ENCODE measurements around the gene CNDP1.

Gene CNDP1

DNA sequence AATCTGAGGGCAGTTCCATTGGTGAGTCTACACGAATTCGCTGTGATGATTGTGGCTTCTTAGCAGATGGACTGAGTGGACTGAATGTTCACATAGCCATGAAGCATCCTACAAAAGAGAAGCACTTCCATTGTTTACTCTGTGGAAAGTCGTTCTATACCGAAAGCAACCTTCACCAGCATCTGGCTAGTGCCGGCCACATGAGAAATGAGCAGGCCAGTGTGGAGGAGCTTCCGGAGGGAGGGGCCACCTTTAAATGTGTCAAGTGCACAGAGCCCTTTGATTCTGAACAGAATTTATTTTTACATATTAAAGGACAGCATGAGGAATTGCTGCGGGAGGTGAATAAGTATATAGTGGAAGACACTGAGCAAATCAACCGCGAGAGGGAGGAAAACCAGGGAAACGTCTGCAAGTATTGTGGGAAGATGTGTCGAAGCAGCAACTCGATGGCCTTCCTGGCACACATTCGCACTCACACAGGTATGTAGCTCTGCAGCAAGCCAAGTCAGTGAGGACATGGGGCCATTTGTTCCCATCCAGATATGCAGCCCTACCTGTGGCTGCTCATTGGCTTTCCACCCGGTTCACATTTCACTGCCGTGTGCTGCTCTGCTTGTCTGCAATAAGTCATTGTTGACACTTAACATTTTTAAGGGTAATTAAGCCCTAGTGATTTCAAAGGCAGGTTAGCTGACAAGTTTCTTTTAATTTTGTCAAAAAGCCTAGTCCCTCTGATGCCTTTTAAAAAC, 101.1 kb downstream of the CNDP1 start:
- no peak for TF ChIP-seq NFIC (IDR thresholded peaks at IDR 0.05)
- TF ChIP-seq EGR1 (IDR thresholded peaks at IDR 0.05), result no peak
- no peak for TF ChIP-seq RAD21 (IDR thresholded peaks at IDR 0.05; ENCODE audit: low read depth)
- TF ChIP-seq ZBTB7A (IDR thresholded peaks at IDR 0.05; ENCODE audit: low read depth), result no peak
- no peak for TF ChIP-seq REST (IDR thresholded peaks at IDR 0.05; ENCODE audit: low read depth)
- no peak for TF ChIP-seq MAX (IDR thresholded peaks at IDR 0.05)
- no peak for TF ChIP-seq TAF1 (IDR thresholded peaks at IDR 0.05; ENCODE audit: low read depth)
- TF ChIP-seq EP300 (IDR thresholded peaks at IDR 0.05; ENCODE audit: borderline replicate concordance), result no peak
- TF ChIP-seq CREB1 (IDR thresholded peaks at IDR 0.05; ENCODE audit: low read depth), result no peak
- TF ChIP-seq TCF12 (IDR thresholded peaks at IDR 0.05; ENCODE audit: low read depth), result no peak
- no peak for TF ChIP-seq FOXM1 (IDR thresholded peaks at IDR 0.05; ENCODE audit: borderline replicate concordance, low read depth)
- no peak for TF ChIP-seq TEAD4 (IDR thresholded peaks at IDR 0.05)
- no peak for TF ChIP-seq CEBPB (IDR thresholded peaks at IDR 0.05)
- TF ChIP-seq YY1 (IDR thresholded peaks at IDR 0.05; ENCODE audit: low read depth), result no peak
- TF ChIP-seq, protein P1, sequence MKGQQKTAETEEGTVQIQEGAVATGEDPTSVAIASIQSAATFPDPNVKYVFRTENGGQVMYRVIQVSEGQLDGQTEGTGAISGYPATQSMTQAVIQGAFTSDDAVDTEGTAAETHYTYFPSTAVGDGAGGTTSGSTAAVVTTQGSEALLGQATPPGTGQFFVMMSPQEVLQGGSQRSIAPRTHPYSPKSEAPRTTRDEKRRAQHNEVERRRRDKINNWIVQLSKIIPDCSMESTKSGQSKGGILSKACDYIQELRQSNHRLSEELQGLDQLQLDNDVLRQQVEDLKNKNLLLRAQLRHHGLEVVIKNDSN (IDR thresholded peaks at IDR 0.05), result no peak

Measured in Ishikawa (cell line).